Endothelial cell of umbilical vein (primary cell): ENCODE measurements around the gene RSRC1. TPM values are rescaled to one million over a fixed set of nuclear protein-coding genes. Genes with fewer than 3 reads are reported as not detected.

Experiments used
- BruUV-seq: library from RNA; stranded (reverse); fragments of 400-500 nt; replicated peaks from 2 replicates; lab custom pipeline; 2021; lab: Mats Ljungman, UMichigan
- CTCF ChIA-PET: fragments of 300-600, 350-600 bp; sonication (Branson Sonifier 250); formaldehyde crosslinking; loops from one replicate; lab custom pipeline; 2021; ENCODE audit warnings: antibody characterized with exemption, inconsistent platforms; lab: Charles Lee
- POLR2A ChIA-PET: fragments of 300-600, 350-600 bp; sonication (Branson Sonifier 250); formaldehyde crosslinking; loops from one replicate; lab custom pipeline; 2021; ENCODE audit warnings: antibody characterized with exemption, inconsistent platforms; lab: Charles Lee
- DNase-seq: peaks from one replicate; pipeline ENCODE4 v3.0.0-alpha.2; 2011; ENCODE audit warnings: low read depth, low spot score
- FAIRE-seq: peaks from 2 replicates; lab custom pipeline; 2011; peaks lifted over from hg19 to GRCh38; lab: Jason Lieb, UNC
- H2AFZ ChIP-seq: 2 replicates; pipeline ENCODE4 v1.6.0; 2012; ENCODE audit warnings: low read depth, low read length, control low read depth, inconsistent platforms
- H3K27ac ChIP-seq: 2 replicates; pipeline ENCODE4 v1.5.1; 2011; ENCODE audit warnings: low read depth, mild to moderate bottlenecking, control low read depth, low read length, moderate library complexity; ENCODE audit not compliant: insufficient read depth
- H3K27me3 ChIP-seq, 2 experiments: 2 replicates each; pipeline versions ENCODE4 v1.6.0 to v1.6.1; 2011; ENCODE audit warnings: low read length in 2 of 2, mixed read lengths in 1 of 2; ENCODE audit not compliant: control insufficient read depth in 2 of 2, insufficient read depth in 2 of 2
- H3K36me3 ChIP-seq, 2 experiments: 2 replicates in 1 of 2; 3 replicates in 1 of 2; pipeline ENCODE4 v1.5.1; 2011; ENCODE audit warnings: low read length in 2 of 2, mild to moderate bottlenecking in 1 of 2, moderate library complexity in 1 of 2; ENCODE audit not compliant: control insufficient read depth in 2 of 2, insufficient read depth in 2 of 2; ENCODE audit errors: extremely low read depth in 1 of 2
- H3K4me1 ChIP-seq: 3 replicates; pipeline ENCODE4 v1.5.1; 2011; ENCODE audit warnings: mild to moderate bottlenecking, low read length; ENCODE audit not compliant: control insufficient read depth, insufficient read depth; ENCODE audit errors: extremely low read depth
- H3K4me2 ChIP-seq: 2 replicates; pipeline ENCODE4 v1.6.1; 2011; ENCODE audit warnings: low read length, control low read depth, mixed read lengths; ENCODE audit not compliant: insufficient read depth
- H3K4me3 ChIP-seq, 3 experiments: fragments of 200-600 bp in 1 of 3; sonication (generic), shearing (Covaris generic) in 1 of 3; replicated peaks in 1 of 3; 2 replicates each; pipeline ENCODE4 v1.5.1; 2011 to 2016; ENCODE audit warnings: control low read depth in 3 of 3, low read length in 3 of 3, mild to moderate bottlenecking in 2 of 3, inconsistent platforms in 1 of 3, low read depth in 1 of 3, moderate library complexity in 1 of 3; ENCODE audit not compliant: insufficient read depth in 1 of 3
- H3K79me2 ChIP-seq: 2 replicates; pipeline ENCODE4 v1.6.0; 2012; ENCODE audit warnings: low read length, inconsistent platforms; ENCODE audit not compliant: control insufficient read depth, insufficient read depth
- H3K9ac ChIP-seq: replicated peaks from 2 replicates; pipeline ENCODE3; 2011; ENCODE audit warnings: low read length, control low read depth; ENCODE audit not compliant: insufficient read depth; ENCODE audit errors: extremely low read depth
- H3K9me1 ChIP-seq: replicated peaks from 3 replicates; pipeline ENCODE4 v1.6.0; 2011; ENCODE audit warnings: mild to moderate bottlenecking, low read length; ENCODE audit not compliant: control insufficient read depth, insufficient read depth; ENCODE audit errors: extremely low read depth
- H3K9me3 ChIP-seq: replicated peaks from 2 replicates; pipeline ENCODE4 v1.5.1; 2012; ENCODE audit warnings: low read length, inconsistent platforms; ENCODE audit not compliant: control insufficient read depth, insufficient read depth
- H4K20me1 ChIP-seq: replicated peaks from 2 replicates; pipeline ENCODE3; 2011; ENCODE audit warnings: mild to moderate bottlenecking, low read length; ENCODE audit not compliant: control insufficient read depth, insufficient read depth; ENCODE audit errors: extremely low read depth
- CTCF ChIP-seq, 2 donors: IDR thresholded peaks; 1 replicate in 1 of 2; 2 replicates in 1 of 2; pipeline ENCODE4 v1.5.1; 2011; ENCODE audit warnings: low read length in 2 of 2, mild to moderate bottlenecking in 2 of 2, moderate library complexity in 2 of 2, control low read depth in 1 of 2, inconsistent platforms in 1 of 2, low read depth in 1 of 2; ENCODE audit not compliant: insufficient read depth in 1 of 2; ENCODE audit errors: extremely low read depth in 1 of 2
- EZH2 ChIP-seq: IDR thresholded peaks from 2 replicates; pipeline ENCODE4 v1.6.1; 2012; ENCODE audit warnings: borderline replicate concordance, low read depth, mild to moderate bottlenecking, moderate library complexity, low read length, inconsistent platforms; ENCODE audit not compliant: severe bottlenecking
- FOS ChIP-seq: IDR thresholded peaks from 2 replicates; pipeline ENCODE4 v1.6.1; 2011; ENCODE audit warnings: mild to moderate bottlenecking, low read length, moderate library complexity, borderline replicate concordance; ENCODE audit not compliant: insufficient read depth
- GATA2 ChIP-seq: IDR thresholded peaks from 2 replicates; pipeline ENCODE4 v1.7.0; 2011; ENCODE audit warnings: low read depth, mild to moderate bottlenecking, moderate library complexity, mixed read lengths, low read length; ENCODE audit not compliant: insufficient read length, insufficient read depth
- JUN ChIP-seq: IDR thresholded peaks from 2 replicates; pipeline ENCODE4 v1.6.1; 2011; ENCODE audit warnings: borderline replicate concordance, low read depth; ENCODE audit not compliant: insufficient read length, insufficient read depth
- MAX ChIP-seq: IDR thresholded peaks from 2 replicates; pipeline ENCODE4 v1.6.1; 2011; ENCODE audit not compliant: insufficient read depth, insufficient read length
- MYC ChIP-seq: IDR thresholded peaks from one replicate; pipeline ENCODE4 v1.6.1; 2011; ENCODE audit warnings: mild to moderate bottlenecking, low read depth, low read length
- POLR2A ChIP-seq: IDR thresholded peaks from 2 replicates; pipeline ENCODE4 v1.6.1; 2012; ENCODE audit warnings: low read depth, mild to moderate bottlenecking, control low read depth, low read length
- POLR2AphosphoS5 ChIP-seq: IDR thresholded peaks from 2 replicates; pipeline ENCODE4 v1.6.1; 2012; ENCODE audit warnings: low read depth, mild to moderate bottlenecking, control low read depth, low read length, moderate library complexity; ENCODE audit not compliant: insufficient read depth
- dilution Hi-C: fragments of 300-500 bp; cut with MboI; formaldehyde crosslinking; loops from one replicate; pipeline ENCODE4 v1.15.0; 2019; ENCODE audit warnings: low sequenced_read_pairs; ENCODE audit not compliant: extremely low pct_ligation_motif_present
- intact Hi-C: fragments of 100-400 bp; cut with micrococcal nuclease; formaldehyde crosslinking; loops from one replicate; pipeline ENCODE4 v1.10.0; 2022
- polyA plus RNA-seq, 4 experiments: library from polyadenylated mRNA; depleted of rRNA in 3 of 4; stranded (reverse) in 3 of 4; unstranded in 1 of 4; fragments of >200 nt; gene quantifications; 2 replicates each; pipeline versions ENCODE4 v1.2.1 to v1.2.3, GENCODE V29; 2011 to 2012; ENCODE audit warnings: missing spikeins in 1 of 4
- total RNA-seq: library from RNA; stranded (reverse); gene quantifications from 2 replicates; pipeline ENCODE4 v1.2.3, GENCODE V29; 2021

The RSRC1 gene
- total and polyA plus RNA-seq, 2 donors (not counting 3 experiments of a cell fraction or from before 2014, with no cell fraction given): 1.8 to 25.4 TPM

GRCh38 chr3:158568784-158569183 lies 458.9 kb downstream of the RSRC1 start:
- no peaks in the 10 kb centered on the region for H3K9me1 ChIP-seq
- FAIRE-seq: peak; percentile 67
- no peak overlapping the region for H3K9ac ChIP-seq
- CTCF ChIA-PET: interaction anchor here (1.1 to 2.2 kb wide), 4 partner anchors 15 to 223 kb away, joined by 3 to 8 read pairs (median 5); partner anchors contain the start of gene GFM1
- H3K79me2 ChIP-seq: no peaks in the 10 kb centered on the region
- intact Hi-C loops: no loop called here
- no peak overlapping the region for H3K27ac ChIP-seq
- no peak overlapping the region for H3K4me3 ChIP-seq
- dilution Hi-C loops: no loop called here
- no peaks in the 10 kb centered on the region for H3K4me1 ChIP-seq
- no TSS peak for BruUV-seq
- TF ChIP-seq POLR2A (no peak), MYC (no peak), FOS (peak; percentile 27), POLR2AphosphoS5 (no peak), JUN (peak; percentile 49), MAX (no peak), CTCF (IDR thresholded peaks at IDR 0.05; ENCODE audit: extremely low read depth in 1 of 2, insufficient read depth in 1 of 2, low read depth in 1 of 2, low read length in 2 of 2) (no peak), GATA2 (no peak), EZH2 (no peak)
- no peaks in the 10 kb centered on the region for H3K9me3 ChIP-seq
- H3K27me3 ChIP-seq: no peaks in the 10 kb centered on the region
- no peak overlapping the region for H2AFZ ChIP-seq
- H3K36me3 ChIP-seq: no peaks in the 10 kb centered on the region
- H4K20me1 ChIP-seq: no peaks in the 10 kb centered on the region
- H3K4me2 ChIP-seq: no peak overlapping the region
- DNase-seq: no peak
- POLR2A ChIA-PET: interaction anchor here (0.6 kb wide), 1 partner anchor 231 kb away, joined by 3 read pairs; no protein-coding TSS in a partner anchor
